GM18951 (cell line): ENCODE results near the gene KCNA1.

Experiments used
- POLR2A ChIP-seq: IDR thresholded peaks from 4 replicates; pipeline ENCODE4 v1.6.1; 2011; ENCODE audit warnings: mild to moderate bottlenecking; ENCODE audit not compliant: insufficient read length, insufficient read depth; ENCODE audit errors: extremely low read depth
- in situ Hi-C: fragments of 300-500 bp; cut with MboI; formaldehyde crosslinking; loops from one replicate; pipeline ENCODE4 v1.12.0; 2022; ENCODE audit warnings: low sequenced_read_pairs, mixed read lengths, inconsistent platforms; ENCODE audit not compliant: unreplicated experiment

The KCNA1 gene

DNA sequence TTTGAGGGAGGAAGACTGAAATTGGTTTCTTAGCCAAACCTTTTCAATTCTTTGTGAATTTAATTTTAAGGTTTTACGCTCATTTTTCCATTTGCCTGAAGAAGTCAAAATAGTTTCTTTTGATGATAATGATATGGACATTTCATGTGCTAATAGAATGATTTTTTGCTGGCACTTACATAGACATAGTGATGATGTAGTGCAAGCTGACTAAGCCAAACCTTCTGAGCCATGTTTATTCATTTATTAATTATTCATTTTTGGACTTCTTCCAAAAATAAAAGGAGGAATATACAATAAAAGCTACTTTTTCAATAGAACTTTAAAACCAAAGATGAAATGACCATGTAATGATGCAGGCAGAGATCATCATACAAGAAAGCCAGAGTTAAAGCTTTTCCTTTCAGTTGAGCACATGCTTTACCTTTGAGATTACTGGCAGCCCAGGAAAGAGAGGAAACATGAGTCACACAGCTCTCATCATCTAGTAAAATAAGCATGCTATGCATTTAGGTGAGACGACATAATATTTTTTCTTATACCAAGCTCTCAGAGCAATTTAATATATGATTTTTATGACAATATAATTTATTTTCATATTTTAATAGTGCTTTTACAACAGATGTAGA, 24.8 kb downstream of the KCNA1 start:
- no peak for TF ChIP-seq POLR2A

DNA sequence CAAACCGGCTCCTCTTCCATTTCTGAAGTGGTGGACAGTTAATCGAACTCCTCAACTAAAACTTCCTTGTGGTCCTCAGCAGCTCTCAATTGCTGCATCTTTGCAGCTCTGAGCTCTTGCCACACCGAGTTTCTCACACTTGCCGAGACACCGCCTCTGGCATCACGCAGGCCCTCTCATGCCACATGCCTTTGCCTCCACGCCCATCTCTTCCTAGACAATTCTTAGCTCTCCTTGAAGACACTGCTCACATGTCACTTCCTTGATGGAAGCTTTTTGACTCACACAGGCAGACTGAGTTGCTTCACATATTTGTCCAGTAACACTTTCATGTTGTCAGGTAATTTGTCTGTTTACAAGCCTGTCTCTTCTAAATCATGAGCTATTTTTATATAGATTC, 29.2 kb downstream of the KCNA1 start:
- TF ChIP-seq POLR2A = no peak
- in situ Hi-C loops = no loop called here

More for the DNA sequence above, 24.8 kb downstream of the KCNA1 start:
- in situ Hi-C loops = no loop called here

DNA sequence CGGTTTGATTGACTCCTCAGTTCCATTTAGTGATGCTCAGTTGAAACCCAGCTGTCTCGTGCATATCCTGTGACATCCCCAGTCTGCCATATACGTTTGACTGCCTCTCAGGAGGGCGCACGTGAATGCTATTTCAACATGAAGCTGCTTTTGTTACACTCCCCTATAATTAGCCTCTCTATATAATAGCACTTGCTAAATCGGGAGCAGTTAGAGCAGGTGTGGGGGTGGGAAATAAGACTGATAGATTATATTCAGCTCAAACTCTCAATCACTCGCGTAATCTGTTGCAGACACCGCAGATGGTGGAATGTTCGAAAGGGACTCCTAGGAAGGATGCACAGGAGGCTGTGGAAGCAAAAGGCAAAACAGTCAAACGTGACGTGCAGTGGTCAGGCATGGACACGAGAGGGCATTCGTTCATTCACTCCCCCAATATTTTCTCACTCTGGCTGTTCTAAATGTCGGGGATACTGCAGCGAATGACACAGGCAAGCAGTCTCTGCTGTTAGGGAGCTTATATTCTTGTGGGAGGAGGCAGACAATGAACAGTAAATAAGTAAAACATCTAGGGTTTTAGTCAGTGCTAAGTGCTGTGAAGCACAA, 29.8 kb downstream of the KCNA1 start:
- no peak for TF ChIP-seq POLR2A

DNA sequence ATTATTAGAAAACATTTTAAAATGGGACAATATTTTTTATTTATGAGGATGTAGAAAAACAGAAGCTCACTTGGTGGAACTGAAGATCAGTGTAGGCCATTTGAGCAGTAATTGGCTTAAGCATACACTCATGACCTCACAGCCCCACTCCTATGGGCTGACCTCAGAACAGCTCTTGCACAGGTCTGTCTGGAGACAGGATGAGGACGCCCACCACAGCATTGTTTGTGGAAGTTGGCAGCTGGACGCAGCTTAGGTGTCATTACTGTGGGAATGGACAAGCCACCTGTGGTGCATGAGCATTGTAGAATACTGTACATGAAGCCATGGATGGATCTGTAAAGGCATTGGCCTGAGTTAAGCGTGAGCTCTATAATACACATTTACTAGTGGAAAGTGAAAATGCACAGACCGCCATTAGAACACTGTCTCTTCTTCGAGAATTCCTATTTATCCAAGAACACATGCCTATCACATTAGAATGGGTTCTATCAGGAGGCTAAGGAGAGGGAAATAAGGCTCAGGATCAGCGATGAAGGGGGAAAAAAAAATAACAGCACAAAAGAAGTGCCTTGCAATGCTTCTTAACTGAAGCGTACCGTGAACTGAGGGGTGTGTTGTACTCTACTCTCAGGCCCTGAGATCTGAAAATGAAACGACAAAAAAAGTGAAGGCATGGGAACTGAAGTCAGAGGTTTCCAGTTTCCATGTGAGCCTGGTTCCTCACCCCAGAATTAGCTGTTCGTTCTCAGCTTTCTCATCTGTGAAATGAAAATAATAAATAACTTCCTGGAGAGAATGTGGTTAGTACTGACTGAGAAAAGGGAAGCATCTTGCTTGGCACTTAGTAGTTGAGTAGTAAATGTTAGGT, 33.6 kb downstream of the KCNA1 start:
- no peak for TF ChIP-seq POLR2A
- in situ Hi-C loops = no loop called here

More for the DNA sequence above, 29.8 kb downstream of the KCNA1 start:
- in situ Hi-C loops = no loop called here

DNA sequence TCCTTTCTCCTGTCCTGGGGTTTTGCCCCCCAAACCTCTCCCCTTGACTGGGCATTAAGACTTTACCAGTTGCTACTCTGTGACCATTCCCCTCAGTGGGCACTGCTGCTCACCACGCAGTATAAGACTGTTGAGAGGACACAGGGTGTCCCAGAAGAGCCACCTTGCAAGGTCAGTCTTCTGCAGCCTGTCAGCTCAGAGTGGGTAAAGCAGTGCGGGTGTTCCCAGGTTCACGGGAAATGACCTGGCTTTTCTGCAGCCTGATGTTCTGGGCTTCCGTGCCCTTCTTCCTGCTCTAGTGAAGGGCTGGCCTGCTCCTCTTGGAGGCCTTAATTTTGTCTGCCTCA, 34.2 kb downstream of the KCNA1 start:
- TF ChIP-seq POLR2A = no peak
- in situ Hi-C loops = no loop called here

DNA sequence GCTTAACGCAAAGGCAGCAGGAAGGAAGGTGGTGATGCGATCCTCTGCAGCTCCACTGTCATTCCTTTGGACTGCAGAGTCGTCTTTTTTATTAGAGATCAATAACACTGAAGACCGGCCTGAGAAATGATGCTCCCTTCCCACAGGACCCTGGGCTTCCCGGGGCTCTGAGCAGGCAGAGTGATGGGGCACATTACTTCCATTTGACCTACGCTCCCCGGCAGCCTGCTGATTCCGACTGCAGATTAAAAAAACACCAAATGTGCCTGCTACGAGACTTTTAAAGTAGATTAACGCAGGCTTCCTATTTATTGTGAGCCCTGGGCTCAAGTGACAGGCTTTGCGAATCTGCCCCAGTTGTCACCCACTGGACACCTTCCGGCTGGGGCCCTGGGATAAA, 37.5 kb downstream of the KCNA1 start:
- TF ChIP-seq POLR2A = no peak
- in situ Hi-C loops = no loop called here

DNA sequence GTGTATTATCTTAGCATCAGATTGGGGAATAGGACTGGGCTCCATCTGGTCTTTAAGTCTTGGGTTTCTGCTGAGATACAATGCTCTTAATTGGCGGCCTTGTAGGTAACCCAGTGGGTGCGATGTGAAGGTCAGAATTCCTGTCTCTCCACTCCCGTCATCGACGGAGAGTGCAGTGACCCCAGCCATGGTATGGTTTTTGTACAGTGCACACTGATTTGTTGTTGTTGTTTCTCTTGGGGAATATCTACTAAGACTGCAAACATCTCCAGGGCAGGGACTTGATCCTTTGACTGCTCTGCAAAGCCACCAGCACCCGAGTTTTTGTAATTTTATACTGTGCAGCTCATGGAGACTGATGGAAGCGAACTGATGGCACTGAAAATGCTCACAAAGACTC, 41.4 kb downstream of the KCNA1 start:
- in situ Hi-C loops = no loop called here
- TF ChIP-seq POLR2A = no peak

DNA sequence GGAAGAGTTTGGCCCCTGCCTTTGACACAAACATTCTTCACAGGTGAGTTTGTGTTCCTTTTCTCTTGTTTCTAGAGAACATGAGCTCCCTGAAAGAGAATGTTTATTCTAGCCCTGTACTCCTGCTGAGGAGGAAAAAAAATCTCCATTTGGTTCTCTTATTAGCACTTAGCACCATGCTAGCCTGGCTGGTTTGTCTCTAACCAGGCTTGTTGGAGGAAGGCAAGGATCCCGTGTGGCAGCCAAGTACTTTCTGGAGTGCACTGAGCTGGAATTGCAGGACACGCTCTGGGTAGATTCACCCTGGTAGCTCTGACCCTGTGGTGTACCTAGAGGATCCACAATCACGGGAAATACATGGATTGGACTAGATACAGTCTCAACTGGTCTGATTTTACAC, 41.9 kb downstream of the KCNA1 start:
- in situ Hi-C loops = no loop called here
- no peak for TF ChIP-seq POLR2A

DNA sequence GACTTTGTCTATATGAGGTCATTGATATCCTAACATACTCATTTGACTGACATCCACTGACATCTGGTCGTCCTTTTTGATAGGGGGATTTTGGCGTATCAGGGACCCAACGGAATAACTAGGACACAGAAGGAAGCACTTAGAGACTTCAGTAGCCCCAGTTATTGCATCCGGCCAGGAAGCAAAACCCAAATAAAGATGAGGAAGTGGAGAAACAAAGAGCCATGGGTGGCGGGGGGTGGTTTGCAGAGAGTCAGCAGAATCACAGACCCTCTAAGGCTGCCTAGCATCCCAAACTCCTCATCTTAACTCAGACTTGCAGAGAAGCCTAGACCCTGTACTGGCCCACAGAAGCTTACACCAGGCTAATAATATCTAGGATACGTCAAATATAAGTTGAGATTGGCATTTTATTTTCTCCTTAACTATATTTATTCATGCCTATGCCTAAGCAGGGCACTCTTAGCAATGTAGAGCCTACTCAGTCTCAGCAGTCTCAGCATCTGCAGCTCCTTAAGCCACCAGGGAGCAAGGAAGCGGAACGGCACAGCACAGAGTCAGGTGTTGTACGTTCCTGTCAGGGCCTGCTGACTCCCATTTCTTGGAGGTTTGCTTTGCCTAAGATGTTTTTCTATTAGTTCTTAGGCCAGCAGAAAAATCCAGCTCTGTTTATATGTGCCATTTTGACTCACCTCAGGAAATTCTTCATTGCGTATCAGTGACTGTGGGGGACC, 45.1 kb downstream of the KCNA1 start:
- TF ChIP-seq POLR2A = no peak
- in situ Hi-C loops = no loop called here

DNA sequence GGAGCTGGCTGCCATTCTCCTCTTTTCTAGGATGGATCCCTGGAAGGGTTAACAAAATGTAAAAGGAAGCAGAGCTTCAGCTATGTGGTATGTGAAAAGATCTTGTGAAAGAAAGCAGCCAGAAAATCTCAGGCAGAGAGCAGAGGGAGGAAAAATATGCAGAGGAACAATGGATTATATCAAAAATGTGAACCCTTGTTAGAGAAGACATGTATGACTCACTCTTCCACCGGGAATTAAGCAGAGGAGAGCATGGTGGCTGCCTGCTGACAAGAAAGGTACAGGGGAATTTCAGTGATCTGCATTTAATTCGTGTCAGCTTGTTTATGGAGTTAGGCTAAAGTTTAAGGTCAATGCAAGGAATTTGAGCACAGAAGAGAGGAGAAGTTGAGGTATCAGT, 46.3 kb downstream of the KCNA1 start:
- in situ Hi-C loops = no loop called here
- no peak for TF ChIP-seq POLR2A

DNA sequence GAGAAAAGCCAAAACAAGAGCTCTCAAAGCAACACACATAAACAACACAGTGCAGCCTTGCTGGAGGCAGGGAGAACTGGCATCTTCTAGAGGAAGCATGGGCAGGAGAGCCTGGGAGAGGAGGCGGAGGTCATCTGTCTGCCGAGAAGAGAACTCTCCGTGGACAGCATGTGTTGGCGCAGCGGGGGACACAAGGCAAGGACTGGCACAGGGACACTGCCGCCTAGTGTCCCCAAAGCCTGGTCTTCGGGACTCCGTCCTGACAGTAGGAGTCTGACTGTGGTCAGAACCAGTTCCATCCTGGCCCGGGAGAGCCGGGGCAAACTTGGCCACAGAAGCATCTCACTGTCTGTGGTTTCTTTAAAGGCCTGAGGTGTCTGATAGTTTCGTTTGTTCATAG, 47.3 kb downstream of the KCNA1 start:
- TF ChIP-seq POLR2A = no peak
- in situ Hi-C loops = no loop called here

DNA sequence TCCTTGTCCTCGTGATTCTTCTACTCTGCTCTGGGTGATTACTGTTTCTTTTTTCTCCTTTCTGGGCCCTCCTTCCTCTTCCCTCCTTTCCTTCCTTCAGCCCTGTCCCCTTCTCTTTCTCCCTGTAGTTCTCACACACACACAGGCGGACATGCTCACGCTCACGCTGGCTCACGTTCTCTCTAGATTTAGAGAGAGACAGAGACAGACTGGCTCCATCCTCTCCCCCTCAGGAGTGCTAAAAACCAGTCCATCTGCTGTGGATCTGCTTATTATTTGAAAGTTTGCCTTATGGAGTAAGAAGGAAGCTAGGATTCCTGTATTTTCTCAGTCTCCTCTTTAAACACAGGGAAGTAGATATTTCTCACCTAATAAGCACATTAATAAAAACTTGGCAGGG, 48.1 kb downstream of the KCNA1 start:
- no peak for TF ChIP-seq POLR2A
- in situ Hi-C loops = no loop called here

DNA sequence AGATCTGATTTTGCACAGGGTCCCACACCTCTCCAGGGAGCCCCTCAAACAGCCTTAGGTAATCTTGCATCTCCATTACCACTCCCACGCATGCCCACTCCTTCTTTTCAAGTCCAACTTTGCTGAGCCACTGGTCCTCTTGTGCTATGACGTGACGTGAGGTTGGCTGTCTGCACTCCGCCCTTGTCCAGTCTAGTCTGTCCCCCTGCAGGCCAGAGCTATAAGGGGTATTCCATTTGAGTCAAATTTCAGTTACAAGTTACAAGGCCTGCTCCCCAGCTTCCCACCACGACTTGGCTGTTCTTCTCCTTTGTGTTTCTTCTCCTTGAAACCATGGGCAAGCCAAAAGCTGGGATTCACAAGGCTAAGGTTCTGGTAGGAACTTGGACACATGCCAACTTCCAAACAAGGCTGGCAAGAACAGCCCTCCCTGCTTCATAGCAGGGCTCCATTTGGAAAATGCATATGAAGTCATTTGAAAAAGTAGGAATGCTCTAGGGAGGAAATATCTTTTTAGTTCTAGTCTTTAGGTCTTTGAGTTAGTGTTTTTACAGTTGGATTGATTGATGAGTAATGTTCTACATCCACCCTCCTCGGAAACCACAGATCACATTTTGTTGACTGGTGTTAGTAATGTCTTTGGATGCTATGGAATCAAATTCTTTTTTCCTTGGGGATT, 49.1 kb downstream of the KCNA1 start:
- no peak for TF ChIP-seq POLR2A
- in situ Hi-C loops = no loop called here
